HG03571 (cell line): ENCODE measurements around the gene PAFAH1B2.

Source experiments
- ATAC-seq: cut with Tn5 transposase; IDR thresholded peaks from one replicate; pipeline ENCODE4 v1.9.1; 2021; ENCODE audit not compliant: unreplicated experiment

Gene PAFAH1B2

DNA sequence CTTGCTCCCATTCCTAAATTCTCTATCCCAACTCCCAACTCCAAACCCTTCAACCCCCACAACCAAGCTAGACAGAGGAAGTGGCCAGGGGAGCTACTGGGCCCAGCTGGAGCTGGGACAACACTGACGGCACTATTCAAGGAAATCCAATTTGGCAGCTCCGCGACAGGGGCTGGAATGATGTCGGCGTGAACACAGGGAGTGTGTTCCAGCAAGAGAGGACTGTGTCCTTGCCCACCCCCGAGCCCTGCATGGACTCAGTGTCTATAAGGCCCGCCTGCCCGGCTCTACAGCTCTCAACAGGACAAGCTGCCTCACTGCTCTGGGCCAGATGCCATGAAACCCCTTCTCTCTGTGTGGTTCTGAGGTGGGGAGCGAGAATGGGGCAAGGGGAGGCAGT is 76.5 kb downstream of the PAFAH1B2 start:
- ATAC-seq, result no peak

DNA sequence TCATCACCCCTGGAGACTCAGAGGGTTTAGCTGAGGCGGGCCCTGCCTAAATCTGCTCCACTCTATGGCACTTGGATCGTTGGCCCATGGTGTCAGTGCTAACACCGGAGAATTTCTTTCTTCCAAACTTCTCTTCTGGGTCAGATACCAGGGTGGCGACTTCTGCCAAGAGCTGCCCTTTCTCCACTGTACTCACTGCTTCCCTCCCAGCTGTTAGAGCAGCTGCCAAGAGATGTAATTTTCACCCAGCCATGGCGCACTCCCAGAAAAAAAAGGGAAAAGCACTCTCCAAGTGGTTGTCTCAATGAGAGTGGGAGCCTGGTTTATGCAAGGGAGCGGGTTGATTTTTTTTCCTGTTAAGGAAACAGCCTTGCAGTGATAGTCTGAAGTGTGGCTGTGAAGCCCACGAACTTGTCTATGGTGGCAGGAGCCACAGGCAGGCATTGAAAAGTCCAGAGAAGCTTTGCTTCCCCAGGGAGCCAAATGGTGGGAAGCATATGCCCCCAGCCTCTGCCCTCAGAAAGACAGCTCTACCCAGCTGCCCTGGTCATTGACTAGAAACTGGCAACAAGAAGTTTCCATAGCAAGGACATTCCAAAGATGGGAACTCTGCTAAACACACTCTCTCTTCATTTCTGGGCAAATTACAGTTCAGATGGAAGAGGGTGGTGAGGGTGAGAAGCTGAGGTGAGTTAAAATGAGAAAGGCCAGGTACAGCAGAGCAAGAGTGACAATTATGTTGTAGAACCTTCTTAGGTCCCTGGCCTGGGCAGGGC is 77.1 kb downstream of the PAFAH1B2 start:
- no peak for ATAC-seq

DNA sequence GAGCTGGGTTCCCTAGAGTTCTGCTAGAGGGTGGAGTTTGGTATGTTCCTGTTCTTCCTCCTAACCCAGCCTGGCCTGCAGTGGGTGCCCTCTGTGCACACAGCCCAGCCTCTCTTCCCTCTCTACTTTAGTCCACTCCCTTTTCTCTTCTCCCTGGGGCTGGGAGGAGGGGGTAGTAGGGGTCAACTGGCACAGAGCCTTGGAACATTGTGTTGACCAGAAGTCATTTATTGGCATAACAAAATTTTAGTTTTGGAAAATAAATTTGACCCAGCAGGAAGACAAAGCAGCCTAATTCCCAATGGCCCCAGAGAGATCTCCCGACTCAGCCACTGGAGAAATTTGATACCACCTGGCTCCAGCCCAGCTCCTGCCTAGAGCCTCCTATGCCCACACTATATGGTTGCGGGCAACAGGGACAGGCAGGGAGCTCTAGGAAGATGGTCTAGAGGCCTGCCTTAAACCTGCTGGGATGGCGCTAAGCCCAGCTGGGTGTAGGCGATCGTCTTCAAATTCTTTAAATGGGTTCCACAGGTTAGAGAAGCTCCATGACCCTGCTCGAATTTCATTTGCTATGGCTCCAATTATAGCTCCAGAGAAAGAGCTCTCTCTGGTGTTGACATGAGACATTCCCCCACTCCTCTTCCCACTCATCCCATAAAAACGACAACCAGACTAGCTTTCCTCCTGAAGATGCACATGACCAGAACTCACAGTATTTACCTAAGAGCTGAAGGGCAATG is 77.9 kb downstream of the PAFAH1B2 start:
- no peak for ATAC-seq

DNA sequence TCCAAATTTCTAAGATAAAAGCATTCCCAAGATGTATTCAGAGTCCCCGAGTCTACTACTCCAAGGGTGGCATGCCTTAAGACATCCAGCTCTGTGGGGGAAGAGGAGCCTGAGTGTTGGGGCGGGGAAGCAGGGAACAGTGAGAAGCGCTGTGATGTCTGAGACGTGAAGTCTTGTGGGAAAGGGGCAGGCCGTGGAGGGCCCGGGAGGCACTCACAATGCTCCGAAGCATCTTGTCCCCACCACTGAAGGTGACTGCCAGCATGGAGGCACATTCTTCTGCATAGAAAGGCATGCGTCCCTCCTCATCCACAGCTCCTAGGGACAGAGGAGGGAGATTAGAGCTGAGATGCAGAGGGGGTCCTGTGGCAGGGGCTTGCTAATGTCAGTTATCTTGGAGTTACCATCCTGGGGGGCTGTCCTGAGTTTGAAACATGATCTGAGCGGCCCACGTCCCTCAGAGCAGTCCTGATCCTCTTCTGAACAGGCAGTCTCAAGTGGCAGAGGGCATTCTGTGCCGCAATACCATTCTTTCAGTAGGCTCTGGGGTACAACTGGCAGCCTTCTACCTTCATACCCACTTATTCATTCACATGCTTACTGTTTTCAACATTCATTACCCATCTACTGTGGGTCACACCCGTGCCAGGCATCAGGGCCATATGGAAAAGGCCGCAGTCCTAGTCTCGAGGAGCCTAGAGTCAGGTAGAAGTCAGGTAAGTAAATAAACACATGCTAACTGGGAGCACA is 79.1 kb downstream of the PAFAH1B2 start:
- no peak for ATAC-seq

DNA sequence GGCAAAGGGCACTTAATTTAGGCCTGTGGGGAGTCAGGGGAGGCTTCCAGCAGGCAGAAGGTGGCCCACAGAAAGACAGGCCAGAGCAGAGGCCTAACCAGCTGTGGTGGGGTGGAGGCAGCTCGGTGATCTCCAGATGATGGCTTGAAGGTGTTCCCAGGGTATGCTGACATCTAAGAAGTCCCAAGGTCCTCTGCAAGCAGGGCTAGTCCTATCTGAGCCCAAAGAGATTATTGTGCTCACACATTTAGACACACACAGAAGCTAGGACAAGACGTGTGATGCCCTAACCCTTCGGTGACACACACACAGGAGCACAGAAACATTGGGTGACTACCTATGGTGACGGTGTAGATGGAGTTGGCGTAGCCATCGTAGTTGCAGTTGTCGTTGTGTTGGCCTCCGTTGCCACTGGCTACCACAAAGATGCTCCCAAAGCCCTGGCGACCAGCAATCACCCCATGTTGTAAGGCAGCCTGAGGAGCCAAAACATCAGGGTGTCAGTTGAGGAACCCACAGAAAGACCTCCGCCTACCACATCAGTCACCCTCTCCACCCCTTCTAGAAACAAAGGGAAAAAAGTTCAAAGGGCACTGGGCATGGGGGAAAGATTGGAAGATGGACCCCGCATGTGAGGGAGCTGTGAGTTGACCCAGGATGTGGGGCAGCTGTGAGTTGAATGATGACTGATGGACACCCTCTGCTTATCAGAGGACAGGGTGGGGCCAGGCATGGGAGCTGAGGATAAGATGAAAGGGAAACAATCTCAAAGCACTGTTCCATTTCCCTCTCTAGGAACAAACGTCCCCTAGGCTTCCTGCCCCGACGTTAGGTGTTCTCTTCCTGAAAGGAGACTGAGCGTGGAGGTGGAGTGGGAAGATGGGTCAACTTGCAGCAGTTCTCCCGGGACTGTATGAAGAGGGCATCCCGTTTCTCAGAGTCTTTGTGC is 79.9 kb downstream of the PAFAH1B2 start:
- no peak for ATAC-seq

DNA sequence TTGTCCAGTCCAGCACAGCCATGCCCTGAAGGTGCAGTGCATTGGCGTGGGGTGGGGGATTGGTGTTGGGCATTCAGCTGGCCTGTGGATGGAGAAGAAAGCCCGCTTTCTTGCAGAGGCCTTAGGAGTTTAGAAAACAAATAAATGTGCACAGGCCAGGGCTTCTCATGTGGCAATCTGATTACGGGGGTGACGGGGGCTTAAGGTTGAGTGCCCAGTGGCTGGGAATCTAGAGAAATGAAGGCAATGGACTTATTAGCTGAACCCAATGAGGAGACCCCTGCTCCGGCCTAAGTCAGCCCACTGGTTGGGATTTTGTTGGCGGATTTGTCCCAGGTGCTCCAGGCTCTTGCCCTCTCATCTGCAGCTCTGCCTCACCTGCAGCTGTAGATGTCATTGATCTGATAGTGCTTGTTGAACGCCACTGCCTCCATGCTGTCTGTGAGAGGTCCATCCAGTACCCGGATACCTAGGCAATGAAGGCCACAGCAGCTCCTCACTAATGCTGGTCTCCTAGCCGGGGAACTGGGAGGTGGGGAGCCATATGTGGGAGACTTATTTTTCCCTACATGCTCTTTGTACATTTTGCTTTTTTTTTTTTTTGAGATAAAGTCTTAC is 81.6 kb downstream of the PAFAH1B2 start:
- ATAC-seq, result no peak
